H9 (cell line): Measurements from ENCODE around the gene CDH7. TPM values are rescaled to one million over a fixed set of nuclear protein-coding genes. Genes with fewer than 3 reads are reported as not detected.

Experiments
- DNase-seq: peaks from one replicate; pipeline ENCODE4 v3.0.0-alpha.2; 2017
- H2AFZ ChIP-seq: one replicate; pipeline ENCODE4 v1.6.1; 2013; ENCODE audit warnings: mild to moderate bottlenecking, low read length, control low read depth, moderate library complexity
- H2AK5ac ChIP-seq: 2 replicates; pipeline ENCODE4 v1.6.1; 2013; ENCODE audit warnings: low read length, control low read depth, mixed read lengths; ENCODE audit not compliant: insufficient read length
- H2BK120ac ChIP-seq: one replicate; pipeline ENCODE4 v1.6.1; 2013; ENCODE audit warnings: low read depth, mild to moderate bottlenecking, low read length, control low read depth, inconsistent platforms; ENCODE audit not compliant: poor library complexity, severe bottlenecking
- H2BK12ac ChIP-seq: 2 replicates; pipeline ENCODE4 v1.6.1; 2013; ENCODE audit warnings: low read length, control low read depth, mixed read lengths, low read depth; ENCODE audit not compliant: insufficient read length
- H2BK15ac ChIP-seq: 2 replicates; pipeline ENCODE4 v1.6.1; 2013; ENCODE audit warnings: low read depth, low read length, control low read depth
- H2BK20ac ChIP-seq: one replicate; pipeline ENCODE4 v1.6.1; 2013; ENCODE audit warnings: low read depth, mild to moderate bottlenecking, low read length, control low read depth, inconsistent platforms; ENCODE audit not compliant: poor library complexity, severe bottlenecking
- H2BK5ac ChIP-seq: 2 replicates; pipeline ENCODE4 v1.6.1; 2013; ENCODE audit warnings: low read length, control low read depth, mixed read lengths; ENCODE audit not compliant: insufficient read length
- H3K14ac ChIP-seq: 2 replicates; pipeline ENCODE4 v1.6.1; 2013; ENCODE audit warnings: low read length, control low read depth; ENCODE audit not compliant: insufficient read depth
- H3K18ac ChIP-seq: 2 replicates; pipeline ENCODE4 v1.6.1; 2013; ENCODE audit warnings: low read depth, mild to moderate bottlenecking, mixed read lengths, low read length, control low read depth; ENCODE audit not compliant: insufficient read length
- H3K23ac ChIP-seq: 2 replicates; pipeline ENCODE4 v1.6.1; 2013; ENCODE audit warnings: low read length, control low read depth, mixed read lengths, low read depth; ENCODE audit not compliant: insufficient read length
- H3K23me2 ChIP-seq: 2 replicates; pipeline ENCODE4 v1.6.1; 2013; ENCODE audit warnings: low read depth, mild to moderate bottlenecking, mixed read lengths, low read length, control low read depth; ENCODE audit not compliant: insufficient read length, poor library complexity, severe bottlenecking
- H3K27ac ChIP-seq: 2 replicates; pipeline ENCODE4 v1.5.1; 2013; ENCODE audit warnings: low read length, control low read depth, mixed read lengths, low read depth; ENCODE audit not compliant: insufficient read length
- H3K27me3 ChIP-seq: 2 replicates; pipeline ENCODE4 v1.6.1; 2013; ENCODE audit warnings: low read length, control low read depth, inconsistent platforms; ENCODE audit not compliant: insufficient read depth
- H3K4ac ChIP-seq: 2 replicates; pipeline ENCODE4 v1.6.1; 2013; ENCODE audit warnings: low read depth, mild to moderate bottlenecking, control low read depth, inconsistent platforms, low read length, moderate library complexity
- H3K4me1 ChIP-seq: 2 replicates; pipeline ENCODE4 v1.6.1; 2013; ENCODE audit warnings: low read length, control low read depth, inconsistent platforms; ENCODE audit not compliant: insufficient read depth
- H3K4me2 ChIP-seq: 2 replicates; pipeline ENCODE4 v1.6.1; 2013; ENCODE audit warnings: low read length, control low read depth, mixed read lengths; ENCODE audit not compliant: insufficient read length, insufficient read depth
- H3K56ac ChIP-seq: 2 replicates; pipeline ENCODE4 v1.6.1; 2013; ENCODE audit warnings: low read depth, mild to moderate bottlenecking, mixed read lengths, low read length, control low read depth; ENCODE audit not compliant: insufficient read length
- H3K79me1 ChIP-seq: 2 replicates; pipeline ENCODE4 v1.6.1; 2013; ENCODE audit warnings: low read depth, mild to moderate bottlenecking, moderate library complexity, low read length, control low read depth, inconsistent platforms; ENCODE audit not compliant: insufficient read depth, poor library complexity, severe bottlenecking
- H3K79me2 ChIP-seq: 2 replicates; pipeline ENCODE4 v1.6.1; 2013; ENCODE audit warnings: low read length, control low read depth, inconsistent platforms; ENCODE audit not compliant: insufficient read depth
- H3K9ac ChIP-seq: 2 replicates; pipeline ENCODE4 v1.6.1; 2013; ENCODE audit warnings: low read length, control low read depth, mixed read lengths; ENCODE audit not compliant: insufficient read length; ENCODE audit errors: extremely low read depth
- H3K9me3 ChIP-seq: one replicate; pipeline ENCODE4 v1.6.1; 2013; ENCODE audit warnings: low read depth, low read length, inconsistent platforms; ENCODE audit not compliant: control insufficient read depth
- H3T11ph ChIP-seq: one replicate; pipeline ENCODE4 v1.6.1; 2013; ENCODE audit warnings: mild to moderate bottlenecking, low read length, control low read depth, inconsistent platforms
- H4K20me1 ChIP-seq: one replicate; pipeline ENCODE4 v1.6.1; 2013; ENCODE audit not compliant: control insufficient read depth, insufficient read length, insufficient read depth
- H4K5ac ChIP-seq: 2 replicates; pipeline ENCODE4 v1.6.1; 2013; ENCODE audit warnings: low read depth, mild to moderate bottlenecking, mixed read lengths, low read length, control low read depth; ENCODE audit not compliant: insufficient read length
- H4K8ac ChIP-seq: replicated peaks from 2 replicates; pipeline ENCODE4 v1.6.1; 2013; ENCODE audit warnings: low read length, control low read depth, mixed read lengths, low read depth; ENCODE audit not compliant: insufficient read length
- H4K91ac ChIP-seq: 2 replicates; pipeline ENCODE4 v1.6.1; 2013; ENCODE audit warnings: low read depth, mild to moderate bottlenecking, moderate library complexity, mixed read lengths, low read length, control low read depth; ENCODE audit not compliant: insufficient read length
- H3K27ac Mint-ChIP-seq, 3 experiments: 2 replicates in 2 of 3; 3 replicates in 1 of 3; pipeline ENCODE4 v1.8.0; 2020 to 2021; ENCODE audit warnings: mixed read lengths in 3 of 3, mild to moderate bottlenecking in 1 of 3, moderate library complexity in 1 of 3
- H3K27me3 Mint-ChIP-seq: 2 replicates; pipeline ENCODE4 v1.8.0; 2021; ENCODE audit warnings: low read depth, mild to moderate bottlenecking, moderate library complexity, mixed read lengths
- H3K36me3 Mint-ChIP-seq, 3 experiments: 2 replicates in 2 of 3; 3 replicates in 1 of 3; pipeline ENCODE4 v1.8.0; 2020 to 2021; ENCODE audit warnings: low read depth in 3 of 3, mixed read lengths in 3 of 3; ENCODE audit not compliant: insufficient read depth in 1 of 3
- H3K4me1 Mint-ChIP-seq, 2 experiments: 2 replicates each; pipeline ENCODE4 v1.8.0; 2020; ENCODE audit warnings: mixed read lengths in 2 of 2
- H3K4me3 Mint-ChIP-seq, 2 experiments: 2 replicates in 1 of 2; 3 replicates in 1 of 2; pipeline ENCODE4 v1.8.0; 2020 to 2021; ENCODE audit warnings: mild to moderate bottlenecking in 2 of 2, mixed read lengths in 2 of 2, moderate library complexity in 1 of 2
- H3K9me3 Mint-ChIP-seq, 2 experiments: 2 replicates in 1 of 2; 3 replicates in 1 of 2; pipeline ENCODE4 v1.8.0; 2020; ENCODE audit warnings: mild to moderate bottlenecking in 2 of 2, mixed read lengths in 2 of 2, moderate library complexity in 1 of 2
- WGBS: extraction: QIAGEN DNeasy Blood & Tissue Kit; methylation state at CpG from one replicate; pipeline ENCODE4 v1.1.7; 2013; ENCODE audit warnings: missing lambda C conversion rate, low lambda C conversion rate, mixed read lengths; ENCODE audit not compliant: insufficient read length; ENCODE audit errors: extremely low coverage; 5-methylcytosine and 5-hydroxymethylcytosine counted together
- total RNA-seq: library from RNA; stranded (reverse); gene quantifications from 2 replicates; pipeline ENCODE4 v1.2.1, GENCODE V29; 2021
- TF ChIP-seq, protein P1 (sequence below): fragments of 200-600 bp; sonication (generic); conservative IDR thresholded peaks from 3 replicates; pipeline ENCODE4 v1.8.0; 2021; ENCODE audit warnings: antibody characterized with exemption, mild to moderate bottlenecking

The CDH7 gene
- total RNA-seq, 1 experiment from 2014 or later, result 0.13 TPM

DNA sequence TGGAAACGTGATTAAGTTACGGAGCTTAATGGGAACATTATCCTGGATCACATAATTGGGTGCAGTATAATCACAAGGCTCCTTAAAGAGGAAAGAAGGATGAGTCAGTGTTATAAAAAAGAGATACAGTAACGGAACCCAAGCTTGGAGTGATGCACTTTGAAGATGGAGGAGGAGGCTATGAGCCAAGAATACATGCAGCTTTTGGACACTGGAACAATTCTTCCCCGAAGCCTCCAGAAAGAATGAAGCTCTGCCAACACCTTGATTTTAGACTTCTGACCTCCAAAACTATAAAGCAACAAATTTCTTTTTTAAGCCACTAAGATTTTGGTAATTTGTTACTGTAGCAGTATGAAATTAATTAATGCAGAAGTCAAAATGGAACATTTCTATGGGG lies 85.1 kb downstream of the CDH7 start:
- Histone ChIP-seq H2BK5ac (no peak overlapping the region), H4K91ac (no peak overlapping the region), H3K79me2 (no peaks in the 10 kb centered on the region), H3K27me3 (no peaks in the 10 kb centered on the region), H3K27ac (no peak overlapping the region), H3K4me2 (no peak overlapping the region), H3K18ac (no peak overlapping the region), H3K79me1 (no peaks in the 10 kb centered on the region), H3K23me2 (no peaks in the 10 kb centered on the region), H2BK15ac (no peak overlapping the region), H3T11ph (no peak overlapping the region), H4K20me1 (no peaks in the 10 kb centered on the region), H3K4ac (no peak overlapping the region), H3K4me1 (no peaks in the 10 kb centered on the region; the same call in 1 of the 2 replicates), H3K9me3 (no peaks in the 10 kb centered on the region), H3K9ac (no peak overlapping the region), H2AFZ (no peak overlapping the region), H3K23ac (no peak overlapping the region), H4K5ac (no peak overlapping the region), H2BK120ac (no peak overlapping the region), H2AK5ac (no peak overlapping the region), H3K56ac (no peak overlapping the region), H2BK20ac (no peak overlapping the region), H3K14ac (no peak overlapping the region), H4K8ac (no peak overlapping the region), H2BK12ac (no peak overlapping the region)
- TF ChIP-seq, protein P1, sequence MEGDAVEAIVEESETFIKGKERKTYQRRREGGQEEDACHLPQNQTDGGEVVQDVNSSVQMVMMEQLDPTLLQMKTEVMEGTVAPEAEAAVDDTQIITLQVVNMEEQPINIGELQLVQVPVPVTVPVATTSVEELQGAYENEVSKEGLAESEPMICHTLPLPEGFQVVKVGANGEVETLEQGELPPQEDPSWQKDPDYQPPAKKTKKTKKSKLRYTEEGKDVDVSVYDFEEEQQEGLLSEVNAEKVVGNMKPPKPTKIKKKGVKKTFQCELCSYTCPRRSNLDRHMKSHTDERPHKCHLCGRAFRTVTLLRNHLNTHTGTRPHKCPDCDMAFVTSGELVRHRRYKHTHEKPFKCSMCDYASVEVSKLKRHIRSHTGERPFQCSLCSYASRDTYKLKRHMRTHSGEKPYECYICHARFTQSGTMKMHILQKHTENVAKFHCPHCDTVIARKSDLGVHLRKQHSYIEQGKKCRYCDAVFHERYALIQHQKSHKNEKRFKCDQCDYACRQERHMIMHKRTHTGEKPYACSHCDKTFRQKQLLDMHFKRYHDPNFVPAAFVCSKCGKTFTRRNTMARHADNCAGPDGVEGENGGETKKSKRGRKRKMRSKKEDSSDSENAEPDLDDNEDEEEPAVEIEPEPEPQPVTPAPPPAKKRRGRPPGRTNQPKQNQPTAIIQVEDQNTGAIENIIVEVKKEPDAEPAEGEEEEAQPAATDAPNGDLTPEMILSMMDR, result no peak
- H3K4me3 Mint-ChIP-seq, result no peak overlapping the region
- DNase-seq, result no peak
- H3K27me3 Mint-ChIP-seq, result no peaks in the 10 kb centered on the region
- H3K9me3 Mint-ChIP-seq, result peaks cover 0 to 5% of the 10 kb centered on the region in 2 experiments; a peak in 3 of 5 replicates
- peaks cover 0 to 6% of the 10 kb centered on the region in 2 experiments; a peak in 3 of 4 replicates for H3K4me1 Mint-ChIP-seq
- WGBS, result no CpG with 5 or more reads among the region's 4 CpGs
- H3K36me3 Mint-ChIP-seq, result no peaks in the 10 kb centered on the region; a peak in 2 of 7 replicates
- H3K27ac Mint-ChIP-seq, result no peak overlapping the region
